OCI-LY1 (cell line): ENCODE measurements around the gene PUSL1.
A peak's percentile ranks its signal among the peaks of the same experiment; 100 is the strongest.

Source experiments
- H2AFZ ChIP-seq: fragments of 200-600 bp; sonication (generic), shearing (Covaris generic); 2 replicates; pipeline ENCODE4 v1.6.0; 2014; ENCODE audit warnings: antibody characterized with exemption, mild to moderate bottlenecking, low read length
- H3F3A ChIP-seq: fragments of 200-600 bp; sonication (generic), shearing (Covaris generic); 2 replicates; pipeline ENCODE4 v1.6.0; 2014; ENCODE audit warnings: mild to moderate bottlenecking, antibody characterized with exemption, low read length, moderate library complexity; ENCODE audit not compliant: insufficient read depth
- H3K27ac ChIP-seq: fragments of 200-600 bp; sonication (generic); 2 replicates; pipeline ENCODE4 v1.5.1; 2014; ENCODE audit warnings: low read length, mixed run types, mild to moderate bottlenecking, low read depth; ENCODE audit not compliant: poor library complexity, severe bottlenecking
- H3K27me3 ChIP-seq: fragments of 200-600 bp; sonication (generic); 2 replicates; pipeline ENCODE4 v1.6.0; 2014; ENCODE audit warnings: antibody characterized with exemption, mild to moderate bottlenecking, low read length, moderate library complexity; ENCODE audit not compliant: insufficient read depth
- H3K36me3 ChIP-seq: fragments of 200-600 bp; sonication (generic); 2 replicates; pipeline ENCODE4 v1.6.1; 2014; ENCODE audit warnings: mild to moderate bottlenecking, antibody characterized with exemption, low read length, moderate library complexity, mixed read lengths; ENCODE audit not compliant: insufficient read depth
- H3K4me1 ChIP-seq: fragments of 200-600 bp; sonication (generic); 2 replicates; pipeline ENCODE4 v1.5.1; 2014; ENCODE audit warnings: mild to moderate bottlenecking, low read length, moderate library complexity; ENCODE audit not compliant: insufficient read depth, severe bottlenecking
- H3K4me2 ChIP-seq: fragments of 200-600 bp; sonication (generic), shearing (Covaris generic); 2 replicates; pipeline ENCODE4 v1.6.1; 2014; ENCODE audit warnings: low read length
- H3K4me3 ChIP-seq: fragments of 200-600 bp; sonication (generic); 2 replicates; pipeline ENCODE4 v1.5.1; 2014; ENCODE audit warnings: low read length, low read depth, mild to moderate bottlenecking, mixed read lengths; ENCODE audit not compliant: poor library complexity, severe bottlenecking
- H3K79me2 ChIP-seq: fragments of 200-600 bp; shearing (Covaris generic); 2 replicates; pipeline ENCODE4 v1.6.1; 2016; ENCODE audit warnings: mixed run types, low read length, mixed read lengths; ENCODE audit not compliant: insufficient read depth
- H3K9ac ChIP-seq: fragments of 200-600 bp; sonication (generic), shearing (Covaris generic); 2 replicates; pipeline ENCODE4 v1.6.1; 2014; ENCODE audit warnings: mild to moderate bottlenecking, low read length, mixed read lengths
- H3K9me2 ChIP-seq: fragments of 200-600 bp; sonication (generic), shearing (Covaris generic); 2 replicates; pipeline ENCODE4 v1.6.1; 2014; ENCODE audit warnings: low read depth, mild to moderate bottlenecking, low read length, mixed read lengths
- H3K9me3 ChIP-seq: fragments of 200-600 bp; shearing (Covaris generic); 2 replicates; pipeline ENCODE4 v1.6.1; 2014; ENCODE audit warnings: low read length, mixed read lengths
- H4K20me1 ChIP-seq: fragments of 200-600 bp; sonication (generic), shearing (Covaris generic); 2 replicates; pipeline ENCODE4 v1.6.0; 2016; ENCODE audit warnings: mild to moderate bottlenecking, low read length; ENCODE audit not compliant: insufficient read depth
- CTCF ChIP-seq: fragments of 200-600 bp; sonication (generic), shearing (Covaris generic); IDR thresholded peaks from 2 replicates; pipeline ENCODE4 v1.5.1; 2017; ENCODE audit warnings: mild to moderate bottlenecking, antibody characterized with exemption, low read length, moderate library complexity, mixed read lengths
- EZH2 ChIP-seq: fragments of 200-600 bp; sonication (generic), shearing (Covaris generic); IDR thresholded peaks from 2 replicates; pipeline ENCODE4 v1.8.0; 2017; ENCODE audit warnings: borderline replicate concordance, mixed run types, mild to moderate bottlenecking, antibody characterized with exemption, low read length, moderate library complexity, mixed read lengths

The PUSL1 gene

DNA sequence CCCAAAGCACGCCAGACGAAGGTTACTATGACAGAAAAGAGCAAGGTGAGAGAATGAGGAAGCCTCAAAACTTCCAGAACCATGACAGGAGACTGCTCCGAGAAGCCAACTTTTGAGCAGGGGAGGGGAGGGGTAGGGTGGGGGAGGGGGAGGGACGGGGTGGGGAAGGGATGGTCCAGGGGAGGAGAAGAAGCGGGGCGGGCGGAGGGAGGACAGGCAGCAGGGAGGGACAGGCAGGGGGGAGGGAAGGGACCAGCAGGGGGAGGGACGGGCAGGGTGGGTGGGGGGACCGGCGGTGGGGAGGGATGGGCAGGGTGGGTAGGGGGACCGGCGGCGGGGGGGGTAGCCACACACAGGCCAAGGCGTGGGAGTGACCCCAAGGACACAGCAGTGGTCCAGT, 14.0 kb downstream of the PUSL1 start:
- Histone ChIP-seq H3K4me1 (peaks cover 26% of the 10 kb centered on the region), H2AFZ (no peak overlapping the region), H3K9me3 (no peaks in the 10 kb centered on the region), H3F3A (no peaks in the 10 kb centered on the region), H3K27ac (no peak overlapping the region), H3K9ac (no peak overlapping the region), H3K27me3 (no peaks in the 10 kb centered on the region), H3K4me3 (no peak overlapping the region), H3K4me2 (no peak overlapping the region), H3K9me2 (no peaks in the 10 kb centered on the region), H4K20me1 (no peaks in the 10 kb centered on the region), H3K36me3 (peaks cover 41% of the 10 kb centered on the region), H3K79me2 (peaks cover 17% of the 10 kb centered on the region)
- TF ChIP-seq EZH2 (no peak), CTCF (no peak)

DNA sequence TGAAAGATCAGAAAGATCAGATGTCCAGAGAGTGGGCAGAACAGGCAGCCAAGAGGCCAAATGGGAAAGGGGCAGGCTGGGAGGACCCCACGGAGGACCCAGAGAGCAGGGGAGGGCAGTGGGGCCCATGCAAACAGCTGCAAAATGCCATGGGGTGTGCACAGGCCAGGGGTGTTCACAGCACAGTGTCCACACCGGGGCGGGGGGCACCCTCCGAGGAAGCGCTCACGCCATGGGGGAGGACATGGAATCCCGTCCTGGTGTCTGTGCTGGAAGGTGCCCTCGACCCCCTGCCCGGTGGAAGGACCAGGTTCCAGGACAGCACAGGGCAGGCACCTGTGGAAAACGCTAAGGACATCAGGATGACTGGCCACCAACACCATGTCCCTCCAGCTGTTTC, 14.6 kb downstream of the PUSL1 start:
- Histone ChIP-seq H3K4me2 (peak overlapping the region; percentile 77), H3K4me3 (peak overlapping the region; percentile 52), H4K20me1 (no peaks in the 10 kb centered on the region)

DNA sequence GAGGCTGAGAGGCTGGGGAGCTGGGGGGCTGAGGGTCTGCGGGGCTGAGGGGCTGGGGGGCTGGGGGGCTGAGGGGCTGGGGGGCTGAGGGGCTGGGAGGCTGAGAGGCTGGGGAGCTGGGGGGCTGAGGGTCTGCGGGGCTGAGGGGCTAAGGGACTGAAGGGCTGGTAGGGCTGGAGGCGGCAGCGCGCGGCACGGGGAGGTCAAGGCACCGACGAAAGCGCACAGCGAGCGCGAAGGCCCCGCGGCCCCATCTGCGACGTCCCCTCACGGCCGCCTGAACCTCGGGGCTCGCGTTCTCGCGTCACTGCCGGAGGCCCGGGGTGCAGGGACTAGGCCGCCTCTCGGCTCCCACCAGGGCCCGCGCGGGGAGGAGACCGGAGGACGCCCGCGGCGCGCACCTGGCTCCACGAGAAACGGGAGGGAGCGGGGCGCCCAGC, 15.7 kb downstream of the PUSL1 start:
- no peaks in the 10 kb centered on the region for H3K9me3 ChIP-seq
- H3K9ac ChIP-seq, result peak overlapping the region; percentile 96
- H4K20me1 ChIP-seq, result no peaks in the 10 kb centered on the region
- peaks cover 17% of the 10 kb centered on the region for H3K79me2 ChIP-seq
- H3K4me2 ChIP-seq, result peak overlapping the region; percentile 66
- H3K27me3 ChIP-seq, result no peaks in the 10 kb centered on the region
- peaks cover 26% of the 10 kb centered on the region for H3K4me1 ChIP-seq
- peaks cover 28% of the 10 kb centered on the region for H3K36me3 ChIP-seq
- H3K27ac ChIP-seq, result no peak overlapping the region
- no peak overlapping the region for H2AFZ ChIP-seq
- no peak for TF ChIP-seq EZH2
- TF ChIP-seq CTCF, result no peak
- H3K9me2 ChIP-seq, result no peaks in the 10 kb centered on the region
- no peaks in the 10 kb centered on the region for H3F3A ChIP-seq
- H3K4me3 ChIP-seq, result peak overlapping the region; percentile 86

More for the DNA sequence above, 14.6 kb downstream of the PUSL1 start:
- TF ChIP-seq EZH2 (no peak), CTCF (no peak)
- no peaks in the 10 kb centered on the region for H3F3A ChIP-seq
- H3K9me2 ChIP-seq, result no peaks in the 10 kb centered on the region
- H3K79me2 ChIP-seq, result peaks cover 17% of the 10 kb centered on the region
- peaks cover 37% of the 10 kb centered on the region for H3K36me3 ChIP-seq
- H3K9ac ChIP-seq, result peak overlapping the region; percentile 46; the same call in 1 of the 2 replicates
- H3K27me3 ChIP-seq, result no peaks in the 10 kb centered on the region
- H2AFZ ChIP-seq, result no peak overlapping the region
- H3K9me3 ChIP-seq, result no peaks in the 10 kb centered on the region
- peaks cover 26% of the 10 kb centered on the region for H3K4me1 ChIP-seq
- no peak overlapping the region for H3K27ac ChIP-seq
